Astrocyte (in vitro differentiated cells and primary cell): ENCODE measurements around the gene COA1. TPM values are rescaled to one million over a fixed set of nuclear protein-coding genes. Genes with fewer than 3 reads are reported as not detected.
A peak's percentile ranks its signal among the peaks of the same experiment; 100 is the strongest.

Experiments used
- DNase-seq: peaks from one replicate; pipeline ENCODE4 v3.0.0-alpha.2; 2010; ENCODE audit warnings: low read depth
- FAIRE-seq: peaks from 2 replicates; lab custom pipeline; 2011; peaks lifted over from hg19 to GRCh38; lab: Jason Lieb, UNC
- H2AFZ ChIP-seq: 2 replicates; pipeline ENCODE4 v1.6.0; 2012; ENCODE audit warnings: low read depth, low read length, inconsistent platforms
- H3K27ac ChIP-seq: 2 replicates; pipeline ENCODE4 v1.5.1; 2011; ENCODE audit warnings: low read depth, low read length, inconsistent platforms
- H3K27me3 ChIP-seq: 2 replicates; pipeline ENCODE4 v1.6.0; 2011; ENCODE audit warnings: low read length, inconsistent platforms; ENCODE audit not compliant: insufficient read depth
- H3K36me3 ChIP-seq: 2 replicates; pipeline ENCODE4 v1.5.1; 2011; ENCODE audit warnings: low read length, inconsistent platforms; ENCODE audit not compliant: insufficient read depth
- H3K4me1 ChIP-seq: 2 replicates; pipeline ENCODE4 v1.5.1; 2011; ENCODE audit warnings: low read length, inconsistent platforms; ENCODE audit not compliant: insufficient read depth
- H3K4me2 ChIP-seq: 2 replicates; pipeline ENCODE4 v1.6.0; 2012; ENCODE audit warnings: low read length, inconsistent platforms
- H3K4me3 ChIP-seq: 2 replicates; pipeline ENCODE4 v1.5.1; 2011; ENCODE audit warnings: low read depth, mild to moderate bottlenecking, low read length, inconsistent platforms; ENCODE audit not compliant: insufficient read depth
- H3K79me2 ChIP-seq: 2 replicates; pipeline ENCODE4 v1.6.0; 2012; ENCODE audit warnings: mild to moderate bottlenecking, low read length, inconsistent platforms; ENCODE audit not compliant: insufficient read depth
- H3K9ac ChIP-seq: 2 replicates; pipeline ENCODE4 v1.6.0; 2012; ENCODE audit warnings: mild to moderate bottlenecking, low read length, inconsistent platforms
- H3K9me3 ChIP-seq: 2 replicates; pipeline ENCODE4 v1.5.1; 2012; ENCODE audit warnings: low read depth, mild to moderate bottlenecking, low read length, inconsistent platforms; ENCODE audit not compliant: insufficient read depth
- H4K20me1 ChIP-seq: 2 replicates; pipeline ENCODE4 v1.6.0; 2012; ENCODE audit warnings: low read length, inconsistent platforms; ENCODE audit not compliant: insufficient read depth
- H3K27ac Mint-ChIP-seq: one replicate; pipeline ENCODE4 v1.8.0; 2021; ENCODE audit warnings: mild to moderate bottlenecking, mixed read lengths; ENCODE audit not compliant: unreplicated experiment
- H3K27me3 Mint-ChIP-seq: one replicate; pipeline ENCODE4 v1.8.0; 2021; ENCODE audit warnings: low read depth, mixed read lengths; ENCODE audit not compliant: unreplicated experiment
- H3K36me3 Mint-ChIP-seq: one replicate; pipeline ENCODE4 v1.8.0; 2021; ENCODE audit warnings: low read depth, mixed read lengths; ENCODE audit not compliant: unreplicated experiment
- H3K4me1 Mint-ChIP-seq: one replicate; pipeline ENCODE4 v1.8.0; 2021; ENCODE audit warnings: low read depth, mixed read lengths; ENCODE audit not compliant: unreplicated experiment
- H3K4me3 Mint-ChIP-seq: one replicate; pipeline ENCODE4 v1.8.0; 2021; ENCODE audit warnings: mild to moderate bottlenecking, moderate library complexity, mixed read lengths; ENCODE audit not compliant: unreplicated experiment
- H3K9me3 Mint-ChIP-seq: one replicate; pipeline ENCODE4 v1.8.0; 2021; ENCODE audit warnings: mild to moderate bottlenecking, mixed read lengths; ENCODE audit not compliant: unreplicated experiment
- EZH2 ChIP-seq: IDR thresholded peaks from 2 replicates; pipeline ENCODE4 v1.6.1; 2012; ENCODE audit warnings: mild to moderate bottlenecking, low read length, inconsistent platforms; ENCODE audit not compliant: insufficient read depth
- total RNA-seq: library from RNA; stranded (reverse); gene quantifications from 2 replicates; pipeline ENCODE4 v1.2.1, GENCODE V29; 2021
- TF ChIP-seq, protein P1 (sequence below): IDR thresholded peaks from 2 replicates; pipeline ENCODE4 v1.5.1; 2011; ENCODE audit warnings: low read depth, mild to moderate bottlenecking, inconsistent platforms, low read length, moderate library complexity; ENCODE audit not compliant: insufficient read depth

Gene COA1
- total RNA-seq, 1 donor from 2014 or later, result 47.0 TPM

DNA sequence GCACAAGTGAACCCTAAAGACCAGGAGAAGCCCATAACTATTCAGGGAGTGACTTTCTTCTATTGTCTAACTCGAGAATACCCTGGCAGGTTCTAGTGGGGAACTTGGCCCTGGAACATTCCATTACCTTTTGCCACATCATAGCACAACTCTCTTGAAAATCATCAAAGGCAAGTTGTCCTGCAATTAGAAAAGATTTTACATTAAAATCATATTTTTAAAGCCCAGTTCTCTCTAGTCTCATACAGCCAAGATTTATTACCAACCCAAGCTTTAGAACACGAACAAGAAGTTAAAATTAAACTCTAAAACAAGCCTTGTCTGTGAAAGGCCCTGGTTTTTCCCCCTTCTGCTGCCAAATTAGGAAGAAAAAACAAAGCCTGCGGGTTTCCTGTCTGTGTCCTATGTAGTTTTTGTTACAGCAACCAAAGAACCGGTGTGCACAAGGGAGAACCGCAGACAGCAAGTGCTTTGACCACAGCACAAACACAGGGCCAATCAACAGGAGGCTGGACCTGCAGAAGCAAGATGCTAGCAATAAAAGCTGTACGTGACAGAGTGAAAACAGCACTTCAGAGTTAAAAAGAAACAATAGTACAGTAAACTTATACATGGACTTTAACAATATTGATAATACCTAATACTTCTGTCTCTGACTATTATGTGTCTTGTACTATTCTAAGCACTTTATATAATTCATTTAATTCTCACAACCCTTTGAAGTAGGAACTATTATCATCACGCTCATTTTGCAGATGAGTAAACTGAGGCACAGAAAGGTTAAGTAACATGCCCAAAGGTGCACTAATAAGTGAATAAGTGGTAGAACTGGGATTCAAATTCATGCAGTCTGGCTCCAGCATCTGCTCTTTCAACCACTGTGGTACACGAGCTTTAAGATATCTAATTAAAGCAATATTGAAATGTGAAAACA lies 80.6 kb downstream of the COA1 start:
- Mint-ChIP-seq H3K4me3 (peak overlapping the region; percentile 65), H3K36me3 (peaks cover 6% of the 10 kb centered on the region), H3K27me3 (no peaks in the 10 kb centered on the region), H3K27ac (peak overlapping the region; percentile 96), H3K4me1 (peaks cover 56% of the 10 kb centered on the region), H3K9me3 (no peaks in the 10 kb centered on the region)
- Histone ChIP-seq H3K4me3 (peak overlapping the region; percentile 13), H3K36me3 (no peaks in the 10 kb centered on the region), H3K27ac (peak overlapping the region; percentile 99), H3K9me3 (no peaks in the 10 kb centered on the region), H3K27me3 (no peaks in the 10 kb centered on the region), H4K20me1 (no peaks in the 10 kb centered on the region), H3K79me2 (peaks cover 22% of the 10 kb centered on the region), H2AFZ (no peak overlapping the region), H3K9ac (peak overlapping the region; percentile 86), H3K4me1 (peaks cover 67% of the 10 kb centered on the region), H3K4me2 (peak overlapping the region; percentile 72)
- TF ChIP-seq, protein P1, sequence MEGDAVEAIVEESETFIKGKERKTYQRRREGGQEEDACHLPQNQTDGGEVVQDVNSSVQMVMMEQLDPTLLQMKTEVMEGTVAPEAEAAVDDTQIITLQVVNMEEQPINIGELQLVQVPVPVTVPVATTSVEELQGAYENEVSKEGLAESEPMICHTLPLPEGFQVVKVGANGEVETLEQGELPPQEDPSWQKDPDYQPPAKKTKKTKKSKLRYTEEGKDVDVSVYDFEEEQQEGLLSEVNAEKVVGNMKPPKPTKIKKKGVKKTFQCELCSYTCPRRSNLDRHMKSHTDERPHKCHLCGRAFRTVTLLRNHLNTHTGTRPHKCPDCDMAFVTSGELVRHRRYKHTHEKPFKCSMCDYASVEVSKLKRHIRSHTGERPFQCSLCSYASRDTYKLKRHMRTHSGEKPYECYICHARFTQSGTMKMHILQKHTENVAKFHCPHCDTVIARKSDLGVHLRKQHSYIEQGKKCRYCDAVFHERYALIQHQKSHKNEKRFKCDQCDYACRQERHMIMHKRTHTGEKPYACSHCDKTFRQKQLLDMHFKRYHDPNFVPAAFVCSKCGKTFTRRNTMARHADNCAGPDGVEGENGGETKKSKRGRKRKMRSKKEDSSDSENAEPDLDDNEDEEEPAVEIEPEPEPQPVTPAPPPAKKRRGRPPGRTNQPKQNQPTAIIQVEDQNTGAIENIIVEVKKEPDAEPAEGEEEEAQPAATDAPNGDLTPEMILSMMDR, result no peak
- no peak for TF ChIP-seq EZH2
- FAIRE-seq (no peak), DNase-seq (peak; percentile 97)

DNA sequence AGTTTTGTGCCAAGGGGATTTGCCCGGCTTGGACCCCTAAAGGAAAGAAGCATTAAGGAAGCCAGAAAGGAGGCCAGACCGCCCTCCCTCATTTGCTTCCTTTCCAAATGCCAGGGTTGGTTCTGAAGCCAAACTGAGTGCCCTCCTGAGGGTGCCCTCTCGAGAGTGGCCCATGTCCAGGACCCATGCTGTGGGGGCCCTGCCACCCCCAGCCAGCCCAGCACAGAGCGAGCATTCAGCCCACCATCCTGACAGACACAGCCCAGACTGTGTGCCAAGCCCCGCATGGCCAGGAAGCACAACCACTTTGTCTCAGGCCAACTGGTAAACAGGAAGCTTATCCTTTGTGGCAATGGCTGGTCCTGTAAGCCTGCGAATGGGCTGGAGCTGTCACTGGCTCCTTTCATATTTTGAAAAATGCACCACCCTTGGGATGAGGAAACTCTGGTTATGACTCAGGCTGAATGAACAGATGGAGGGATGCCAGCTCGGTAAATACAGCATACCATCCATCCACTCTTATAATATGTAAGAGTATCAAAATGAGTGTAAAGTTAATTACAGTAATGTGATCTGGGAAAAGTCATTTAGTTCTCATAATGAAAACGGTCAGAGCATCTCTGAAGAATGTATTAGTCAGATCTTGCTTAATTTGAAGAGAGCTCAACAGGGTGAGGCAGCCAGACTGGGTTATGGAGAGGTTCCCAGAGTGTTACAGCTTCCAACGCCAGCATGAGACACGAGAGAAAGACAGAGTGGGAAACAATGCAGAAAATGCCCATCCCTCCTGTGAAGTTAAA lies 81.5 kb downstream of the COA1 start:
- no peaks in the 10 kb centered on the region for H4K20me1 ChIP-seq
- H3K27ac ChIP-seq, result peak overlapping the region; percentile 99
- Mint-ChIP-seq H3K4me1 (peaks cover 55% of the 10 kb centered on the region), H3K9me3 (no peaks in the 10 kb centered on the region), H3K27me3 (no peaks in the 10 kb centered on the region), H3K36me3 (peaks cover 10% of the 10 kb centered on the region), H3K4me3 (no peak overlapping the region), H3K27ac (peak overlapping the region; percentile 96)
- peak overlapping the region; percentile 72 for H3K4me2 ChIP-seq
- H3K9ac ChIP-seq, result peak overlapping the region; percentile 86
- H3K9me3 ChIP-seq, result no peaks in the 10 kb centered on the region
- H3K4me3 ChIP-seq, result peak overlapping the region; percentile 35
- H3K36me3 ChIP-seq, result peaks cover 3% of the 10 kb centered on the region
- no peak overlapping the region for H2AFZ ChIP-seq
- H3K4me1 ChIP-seq, result peaks cover 67% of the 10 kb centered on the region
- DNase-seq (peak; percentile 100), FAIRE-seq (peak; percentile 83)
- H3K79me2 ChIP-seq, result peaks cover 28% of the 10 kb centered on the region
- no peaks in the 10 kb centered on the region for H3K27me3 ChIP-seq
- TF ChIP-seq EZH2, result no peak
- TF ChIP-seq, protein P1, result no peak
